Mesenchymal stem cell (in vitro differentiated cells and primary cell): ENCODE measurements around the gene RGMA.
A peak's percentile ranks its signal among the peaks of the same experiment; 100 is the strongest.

ENCODE experiments used
- DNase-seq: peaks from one replicate; pipeline ENCODE4 v3.0.0-alpha.2; 2013
- H2AFZ ChIP-seq: one replicate; pipeline ENCODE4 v1.6.1; 2013; ENCODE audit warnings: low read depth, mild to moderate bottlenecking, control low read depth, inconsistent platforms, low read length, moderate library complexity
- H2AK5ac ChIP-seq: 2 replicates; pipeline ENCODE4 v1.6.1; 2013; ENCODE audit warnings: low read length, moderate library complexity, mild to moderate bottlenecking, inconsistent platforms; ENCODE audit not compliant: severe bottlenecking
- H2BK120ac ChIP-seq: one replicate; pipeline ENCODE4 v1.6.1; 2013; ENCODE audit warnings: low read depth, mild to moderate bottlenecking, inconsistent platforms, low read length, moderate library complexity
- H2BK12ac ChIP-seq, 2 experiments: one replicate each; pipeline ENCODE4 v1.6.1; 2013; ENCODE audit warnings: inconsistent platforms in 2 of 2, low read length in 2 of 2, mild to moderate bottlenecking in 2 of 2, moderate library complexity in 2 of 2, control low read depth in 1 of 2
- H2BK15ac ChIP-seq: one replicate; pipeline ENCODE4 v1.6.1; 2013; ENCODE audit warnings: mild to moderate bottlenecking, low read depth, inconsistent platforms; ENCODE audit not compliant: poor library complexity, severe bottlenecking
- H2BK5ac ChIP-seq: 2 replicates; pipeline ENCODE4 v1.6.1; 2013; ENCODE audit warnings: low read depth, mild to moderate bottlenecking, low read length, control low read depth, inconsistent platforms; ENCODE audit not compliant: poor library complexity, severe bottlenecking
- H3K14ac ChIP-seq, 2 experiments: one replicate each; pipeline ENCODE4 v1.6.1; 2013; ENCODE audit warnings: inconsistent platforms in 2 of 2, low read length in 2 of 2, control low read depth in 1 of 2, mild to moderate bottlenecking in 1 of 2, moderate library complexity in 1 of 2
- H3K18ac ChIP-seq, 2 experiments: one replicate each; pipeline ENCODE4 v1.6.1; 2013; ENCODE audit warnings: inconsistent platforms in 2 of 2, low read length in 2 of 2, control low read depth in 1 of 2, low read depth in 1 of 2, mild to moderate bottlenecking in 1 of 2
- H3K23ac ChIP-seq, 2 experiments: one replicate each; pipeline ENCODE4 v1.6.1; 2013; ENCODE audit warnings: inconsistent platforms in 2 of 2, low read length in 2 of 2, mild to moderate bottlenecking in 2 of 2, moderate library complexity in 2 of 2, control low read depth in 1 of 2
- H3K27ac ChIP-seq: 2 replicates; pipeline ENCODE4 v1.5.1; 2013; ENCODE audit warnings: mild to moderate bottlenecking, moderate library complexity, low read length, control low read depth, inconsistent platforms; ENCODE audit not compliant: poor library complexity, severe bottlenecking
- H3K27me3 ChIP-seq, 2 experiments: 2 replicates each; pipeline versions ENCODE4 v1.6.1 to v1.7.0; 2013; ENCODE audit warnings: low read length in 2 of 2, mild to moderate bottlenecking in 2 of 2, moderate library complexity in 2 of 2, control low read depth in 1 of 2, inconsistent platforms in 1 of 2; ENCODE audit not compliant: control insufficient read depth in 1 of 2, insufficient read depth in 1 of 2
- H3K36me3 ChIP-seq, 2 experiments: 2 replicates each; pipeline versions ENCODE4 v1.6.1 to v1.7.0; 2013; ENCODE audit warnings: low read length in 2 of 2, control low read depth in 1 of 2, inconsistent platforms in 1 of 2, low read depth in 1 of 2, mild to moderate bottlenecking in 1 of 2; ENCODE audit not compliant: insufficient read depth in 2 of 2, control insufficient read depth in 1 of 2
- H3K4ac ChIP-seq, 2 experiments: one replicate each; pipeline ENCODE4 v1.6.1; 2013; ENCODE audit warnings: inconsistent platforms in 2 of 2, low read length in 2 of 2, mild to moderate bottlenecking in 2 of 2, moderate library complexity in 2 of 2, control low read depth in 1 of 2, low read depth in 1 of 2
- H3K4me1 ChIP-seq: 2 replicates; pipeline ENCODE4 v1.6.1; 2013; ENCODE audit warnings: low read depth, low read length, control low read depth; ENCODE audit not compliant: control insufficient read depth, insufficient read depth
- H3K4me2 ChIP-seq: 2 replicates; pipeline ENCODE4 v1.6.1; 2013; ENCODE audit warnings: low read length, mild to moderate bottlenecking, inconsistent platforms; ENCODE audit not compliant: poor library complexity, severe bottlenecking
- H3K4me3 ChIP-seq, 2 experiments: 2 replicates each; pipeline versions ENCODE4 v1.5.1 to v1.7.0; 2013; ENCODE audit warnings: low read length in 2 of 2, mild to moderate bottlenecking in 2 of 2, control low read depth in 1 of 2, low read depth in 1 of 2; ENCODE audit not compliant: insufficient read depth in 1 of 2
- H3K79me1 ChIP-seq: replicated peaks from 2 replicates; pipeline ENCODE4 v1.6.1; 2013; ENCODE audit warnings: mild to moderate bottlenecking, control low read depth, low read length, inconsistent platforms; ENCODE audit not compliant: poor library complexity, severe bottlenecking
- H3K9ac ChIP-seq: 2 replicates; pipeline ENCODE4 v1.7.0; 2013; ENCODE audit warnings: mild to moderate bottlenecking, low read length, moderate library complexity
- H3K9me3 ChIP-seq: 2 replicates; pipeline ENCODE4 v1.7.0; 2013; ENCODE audit warnings: mild to moderate bottlenecking, low read length; ENCODE audit not compliant: control insufficient read depth
- H4K8ac ChIP-seq: one replicate; pipeline ENCODE4 v1.6.1; 2013; ENCODE audit warnings: inconsistent platforms, mild to moderate bottlenecking, low read length, moderate library complexity
- H4K91ac ChIP-seq: one replicate; pipeline ENCODE4 v1.6.1; 2013; ENCODE audit warnings: mild to moderate bottlenecking, low read length, inconsistent platforms
- WGBS: methylation state at CpG from one replicate; pipeline ENCODE4 v1.1.7; 2013; ENCODE audit warnings: mixed read lengths; 5-methylcytosine and 5-hydroxymethylcytosine counted together

RGMA gene

GRCh38 chr15:93067649-93068085 lies 21.3 kb downstream of the RGMA start:
- H4K91ac ChIP-seq = no peak overlapping the region
- WGBS = 85% methylated on average over 4 of the region's 4 CpGs
- no peak for DNase-seq

DNA sequence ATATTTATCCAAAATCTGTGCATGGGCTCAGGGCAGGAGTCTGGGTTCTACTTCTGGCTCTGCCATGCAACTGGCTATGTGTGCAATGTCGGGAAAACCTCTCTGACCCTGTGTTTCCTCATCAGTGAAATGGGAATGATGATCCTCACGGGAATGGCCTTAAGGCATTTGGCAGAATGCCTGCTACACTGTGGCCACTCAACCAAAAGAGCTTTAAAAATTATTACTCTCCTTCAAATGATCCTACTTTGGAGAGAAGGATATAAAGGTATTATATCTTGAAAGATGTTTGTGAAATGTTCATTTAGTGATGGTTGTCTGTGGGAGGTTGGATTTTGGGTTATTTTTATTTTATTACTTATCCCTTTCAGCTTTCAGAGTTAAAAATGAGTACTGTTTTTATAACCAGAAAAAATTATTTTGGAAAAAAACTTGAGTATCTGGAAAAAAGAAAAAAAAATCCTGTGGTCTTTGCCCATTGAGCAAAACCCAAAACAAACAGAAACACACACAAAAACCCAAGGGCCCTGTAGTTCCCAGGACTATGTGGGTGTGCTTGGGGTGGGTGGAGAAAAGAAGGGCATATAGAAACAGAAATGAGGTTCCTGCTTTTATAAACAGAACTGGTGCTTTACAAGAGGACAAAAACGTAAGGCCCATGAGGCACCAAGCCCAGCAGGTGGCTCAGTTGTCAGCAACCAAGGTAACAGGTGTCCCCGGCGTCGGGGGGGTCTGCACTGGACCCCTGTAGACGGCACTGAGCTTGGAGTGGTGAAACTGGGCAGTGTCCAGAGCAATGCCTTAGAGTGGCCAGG lies 22.0 kb downstream of the RGMA start:
- H3K9ac ChIP-seq = peak overlapping the region; percentile 11
- no peak overlapping the region for H2BK12ac ChIP-seq
- no peak overlapping the region for H2AK5ac ChIP-seq
- no peak overlapping the region for H4K91ac ChIP-seq
- DNase-seq = no peak
- H2AFZ ChIP-seq = no peak overlapping the region
- H3K4ac ChIP-seq = no peak overlapping the region
- no peak overlapping the region for H3K4me3 ChIP-seq
- H3K9me3 ChIP-seq = no peaks in the 10 kb centered on the region
- 71% methylated on average over 7 of the region's 7 CpGs for WGBS
- no peak overlapping the region for H3K4me2 ChIP-seq
- H2BK5ac ChIP-seq = no peak overlapping the region
- H3K36me3 ChIP-seq = peaks cover 0 to 16% of the 10 kb centered on the region in 2 experiments
- H3K27me3 ChIP-seq = peaks cover 12 to 50% of the 10 kb centered on the region in 2 experiments
- H3K23ac ChIP-seq = no peak overlapping the region
- no peak overlapping the region for H3K18ac ChIP-seq
- peaks cover 7% of the 10 kb centered on the region for H3K4me1 ChIP-seq
- no peak overlapping the region for H2BK120ac ChIP-seq
- H3K14ac ChIP-seq = no peak overlapping the region
- no peaks in the 10 kb centered on the region for H3K79me1 ChIP-seq
- H3K27ac ChIP-seq = no peak overlapping the region
- no peak overlapping the region for H4K8ac ChIP-seq
- no peak overlapping the region for H2BK15ac ChIP-seq

More at GRCh38 chr15:93067649-93068085, 21.3 kb downstream of the RGMA start:
- H2BK15ac ChIP-seq = no peak overlapping the region
- no peak overlapping the region for H3K4me2 ChIP-seq
- no peaks in the 10 kb centered on the region for H3K79me1 ChIP-seq
- no peak overlapping the region for H4K8ac ChIP-seq
- H2BK5ac ChIP-seq = no peak overlapping the region
- H3K18ac ChIP-seq = no peak overlapping the region
- H3K9me3 ChIP-seq = no peaks in the 10 kb centered on the region
- H3K23ac ChIP-seq = no peak overlapping the region
- H2BK120ac ChIP-seq = no peak overlapping the region
- H2AK5ac ChIP-seq = no peak overlapping the region
- peaks cover 0 to 16% of the 10 kb centered on the region in 2 experiments for H3K36me3 ChIP-seq
- H3K4me1 ChIP-seq = peaks cover 12% of the 10 kb centered on the region
- H3K4ac ChIP-seq = no peak overlapping the region
- H2AFZ ChIP-seq = no peak overlapping the region
- H2BK12ac ChIP-seq = no peak overlapping the region
- peaks cover 12 to 53% of the 10 kb centered on the region in 2 experiments for H3K27me3 ChIP-seq
- H3K27ac ChIP-seq = no peak overlapping the region
- no peak overlapping the region for H3K14ac ChIP-seq
- H3K4me3 ChIP-seq = no peak overlapping the region
- peak overlapping the region; percentile 11 for H3K9ac ChIP-seq

DNA sequence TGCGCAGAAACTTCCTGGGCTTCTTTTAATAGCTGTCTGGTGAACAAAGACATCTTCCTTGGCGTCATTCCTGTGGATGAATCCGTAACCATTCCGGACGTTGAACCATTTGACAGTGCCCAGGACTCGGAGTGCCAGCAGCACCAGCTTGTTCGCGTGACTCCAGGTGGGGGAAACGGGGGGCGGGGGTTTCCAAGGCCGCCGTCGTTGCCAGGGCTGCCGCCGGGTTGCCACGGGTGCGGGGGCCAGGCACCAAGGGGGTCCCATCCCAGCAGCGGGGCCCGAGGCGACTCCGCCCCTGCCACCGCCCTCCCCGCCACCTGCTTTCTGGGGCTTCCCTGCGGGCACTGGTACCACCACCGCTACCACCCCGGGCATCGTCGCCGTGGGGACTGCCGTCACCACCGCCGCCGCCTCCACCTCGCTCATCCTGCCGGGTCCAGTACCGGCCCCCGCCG lies 22.8 kb downstream of the RGMA start:
- Histone ChIP-seq H2BK120ac (no peak overlapping the region), H3K9me3 (no peaks in the 10 kb centered on the region), H3K36me3 (peaks cover 0 to 16% of the 10 kb centered on the region in 2 experiments), H3K9ac (no peak overlapping the region), H2BK12ac (no peak overlapping the region), H3K23ac (no peak overlapping the region), H3K4me2 (no peak overlapping the region), H3K18ac (no peak overlapping the region), H3K27me3 (peaks cover 12 to 44% of the 10 kb centered on the region in 2 experiments), H3K14ac (no peak overlapping the region), H2AK5ac (no peak overlapping the region), H3K4me3 (no peak overlapping the region), H2BK5ac (no peak overlapping the region), H3K4me1 (peaks cover 4% of the 10 kb centered on the region), H3K27ac (no peak overlapping the region), H4K8ac (no peak overlapping the region), H2AFZ (no peak overlapping the region), H2BK15ac (no peak overlapping the region), H4K91ac (no peak overlapping the region), H3K79me1 (no peaks in the 10 kb centered on the region), H3K4ac (no peak overlapping the region)
- WGBS = 95% methylated on average over 25 of the region's 38 CpGs
- DNase-seq = no peak

DNA sequence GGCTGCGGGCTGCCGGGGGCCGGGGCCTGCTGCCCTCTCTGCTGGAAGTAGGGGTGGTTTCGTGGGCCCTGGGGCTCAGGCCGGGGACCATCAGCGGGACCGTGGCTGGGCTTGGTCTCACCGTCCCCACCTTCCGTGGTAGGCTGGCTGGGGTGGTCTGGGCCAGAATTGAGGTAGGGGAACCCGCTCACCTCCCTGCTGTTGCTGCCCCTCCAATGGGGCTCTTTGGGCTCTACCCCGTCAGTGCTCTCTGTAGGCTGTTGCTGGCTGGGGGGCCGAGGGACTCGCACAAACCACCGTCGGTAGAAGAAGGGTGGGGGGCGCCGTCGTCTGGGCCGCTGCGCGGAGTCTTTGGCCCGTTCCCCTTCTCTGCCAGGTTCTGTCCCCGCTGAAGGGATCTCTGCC lies 23.4 kb downstream of the RGMA start:
- Histone ChIP-seq H3K27ac (no peak overlapping the region), H2AK5ac (no peak overlapping the region), H2BK5ac (no peak overlapping the region), H3K4me3 (no peak overlapping the region), H3K4ac (no peak overlapping the region), H3K14ac (no peak overlapping the region), H2BK12ac (no peak overlapping the region), H3K36me3 (peaks cover 0 to 16% of the 10 kb centered on the region in 2 experiments), H4K8ac (no peak overlapping the region), H3K23ac (no peak overlapping the region), H3K4me1 (peaks cover 4% of the 10 kb centered on the region), H4K91ac (no peak overlapping the region), H2AFZ (no peak overlapping the region), H3K4me2 (no peak overlapping the region), H2BK15ac (no peak overlapping the region), H3K18ac (no peak overlapping the region), H3K27me3 (peaks cover 12 to 40% of the 10 kb centered on the region in 2 experiments), H3K79me1 (no peaks in the 10 kb centered on the region), H2BK120ac (no peak overlapping the region), H3K9ac (no peak overlapping the region), H3K9me3 (no peaks in the 10 kb centered on the region)
- DNase-seq = no peak
- 95% methylated on average over 19 of the region's 23 CpGs for WGBS
